ENCODE results near the gene MT1H.
"Not testable (repeated sequence)": the region's sequence is repeated elsewhere in the genome, so short reads cannot be mapped to it uniquely, and the experiment has no call there.

Gene MT1H

GRCh38 chr16:56702836-56703235 is 33.2 kb downstream of the MT1H start:
- no peak overlapping the region for H3K4me3 ChIP-seq (ENCODE audit: low read length)
- no peaks in the 10 kb centered on the region for H3K27me3 ChIP-seq (ENCODE audit: control insufficient read depth, insufficient read depth, low read length)
- H3K4me1 ChIP-seq (ENCODE audit: control insufficient read depth, insufficient read depth, low read length): peaks cover 4% of the 10 kb centered on the region
- H3K9ac ChIP-seq (ENCODE audit: low read length): no peak overlapping the region
- H3K9me3 ChIP-seq (ENCODE audit: control insufficient read depth, low read length): no peaks in the 10 kb centered on the region
- no peaks in the 10 kb centered on the region for H3K36me3 ChIP-seq (ENCODE audit: control insufficient read depth, insufficient read depth, low read length)

GRCh38 chr16:56708525-56709442 is 39.2 kb downstream of the MT1H start:
- no peaks in the 10 kb centered on the region for H3K4me1 ChIP-seq (ENCODE audit: control insufficient read depth, insufficient read depth, low read length)
- H3K36me3 ChIP-seq (ENCODE audit: control insufficient read depth, insufficient read depth, low read length): no peaks in the 10 kb centered on the region
- no peak overlapping the region for H3K4me3 ChIP-seq (ENCODE audit: low read length)
- no peaks in the 10 kb centered on the region for H3K27me3 ChIP-seq (ENCODE audit: control insufficient read depth, insufficient read depth, low read length)
- no peak overlapping the region for H3K9ac ChIP-seq (ENCODE audit: low read length)
- H3K9me3 ChIP-seq (ENCODE audit: control insufficient read depth, low read length): no peaks in the 10 kb centered on the region

DNA sequence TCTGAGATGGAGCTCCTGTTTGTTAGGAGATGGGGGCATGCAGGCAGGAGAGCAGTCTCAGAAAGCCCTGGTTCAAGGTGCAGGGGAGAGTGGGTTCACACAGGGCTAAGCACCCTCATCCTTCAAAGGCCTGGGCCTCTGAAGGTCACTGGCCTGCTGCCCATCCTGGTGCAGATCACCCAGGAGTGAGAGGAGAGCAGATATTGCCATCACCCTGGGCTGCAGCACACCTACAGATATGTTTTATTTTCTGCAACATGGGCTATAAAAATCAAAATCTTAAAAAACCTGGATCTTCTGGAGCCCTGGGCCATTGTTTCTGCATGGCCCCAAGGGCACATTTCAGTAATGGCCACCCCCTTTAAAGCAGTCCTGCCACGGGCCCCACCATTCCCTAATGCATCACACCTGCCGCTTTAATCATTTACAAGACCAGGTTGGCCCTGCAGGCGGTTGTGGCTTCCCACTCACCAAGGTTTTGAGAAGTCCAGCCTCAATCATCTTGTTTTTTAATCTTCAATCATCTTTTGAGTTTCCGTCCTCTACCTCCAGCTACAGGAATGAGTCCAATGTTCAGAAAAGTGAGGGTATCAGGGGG is 39.9 kb downstream of the MT1H start:
- H3K27me3 ChIP-seq (ENCODE audit: control insufficient read depth, insufficient read depth, low read length): no peaks in the 10 kb centered on the region
- H3K36me3 ChIP-seq (ENCODE audit: control insufficient read depth, insufficient read depth, low read length): no peaks in the 10 kb centered on the region
- H3K4me3 ChIP-seq (ENCODE audit: low read length): no peak overlapping the region
- no peaks in the 10 kb centered on the region for H3K4me1 ChIP-seq (ENCODE audit: control insufficient read depth, insufficient read depth, low read length)
- H3K9me3 ChIP-seq (ENCODE audit: control insufficient read depth, low read length): no peaks in the 10 kb centered on the region
- no peak overlapping the region for H3K9ac ChIP-seq (ENCODE audit: low read length)

DNA sequence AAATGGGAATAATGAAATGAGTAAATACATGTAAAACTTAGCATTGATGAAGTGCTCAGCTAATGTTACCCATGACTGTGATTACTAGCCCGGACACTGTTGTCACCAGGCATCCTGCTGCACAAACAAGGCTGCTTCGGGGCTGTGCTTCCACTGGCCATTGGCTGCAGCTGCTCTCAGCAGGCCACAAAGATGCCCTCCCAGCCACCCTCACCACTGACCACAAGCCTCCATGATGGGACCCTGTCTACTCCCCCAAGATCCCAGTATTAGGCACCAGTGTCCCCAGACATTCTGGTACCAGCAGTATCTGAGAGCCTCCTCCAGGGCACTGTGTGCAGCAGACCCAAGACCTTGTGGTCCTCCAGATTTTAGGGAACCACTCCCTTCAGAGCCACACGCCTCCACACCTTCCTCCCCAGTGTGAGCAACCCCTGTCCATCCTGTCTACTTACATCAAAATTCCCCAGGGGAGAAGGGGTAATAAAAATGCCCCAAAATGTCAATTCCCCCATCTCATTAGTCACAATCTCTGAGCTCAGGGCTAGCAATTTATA is 40.6 kb downstream of the MT1H start:
- H3K27me3 ChIP-seq (ENCODE audit: control insufficient read depth, insufficient read depth, low read length): no peaks in the 10 kb centered on the region
- no peak overlapping the region for H3K9ac ChIP-seq (ENCODE audit: low read length)
- H3K4me1 ChIP-seq (ENCODE audit: control insufficient read depth, insufficient read depth, low read length): no peaks in the 10 kb centered on the region
- no peaks in the 10 kb centered on the region for H3K9me3 ChIP-seq (ENCODE audit: control insufficient read depth, low read length)
- no peak overlapping the region for H3K4me3 ChIP-seq (ENCODE audit: low read length)
- H3K36me3 ChIP-seq (ENCODE audit: control insufficient read depth, insufficient read depth, low read length): no peaks in the 10 kb centered on the region

GRCh38 chr16:56711862-56712261 is 42.2 kb downstream of the MT1H start:
- H3K4me3 ChIP-seq (ENCODE audit: low read length): no peak overlapping the region
- H3K9ac ChIP-seq (ENCODE audit: low read length): no peak overlapping the region
- H3K4me1 ChIP-seq (ENCODE audit: control insufficient read depth, insufficient read depth, low read length): no peaks in the 10 kb centered on the region
- H3K36me3 ChIP-seq (ENCODE audit: control insufficient read depth, insufficient read depth, low read length): no peaks in the 10 kb centered on the region
- no peaks in the 10 kb centered on the region for H3K27me3 ChIP-seq (ENCODE audit: control insufficient read depth, insufficient read depth, low read length)
- no peaks in the 10 kb centered on the region for H3K9me3 ChIP-seq (ENCODE audit: control insufficient read depth, low read length)

DNA sequence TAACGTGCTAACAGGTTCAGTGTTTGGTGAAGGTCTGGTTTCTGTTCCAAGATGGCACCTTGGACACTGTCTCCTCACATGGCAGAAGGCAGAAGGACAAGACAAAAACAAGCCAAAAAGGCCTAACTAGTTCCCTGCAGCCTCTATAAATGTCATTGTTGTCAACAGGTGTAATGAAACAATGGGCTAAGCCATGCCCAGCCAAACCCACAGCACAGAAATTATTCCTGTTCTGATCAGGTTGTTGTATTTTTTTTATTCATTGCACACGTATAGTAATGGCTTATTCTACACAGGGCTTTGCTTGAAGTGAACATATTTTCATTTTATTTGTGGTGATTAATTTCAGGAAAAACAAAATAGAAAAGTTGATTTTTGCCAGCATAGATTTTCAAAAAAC is 44.2 kb downstream of the MT1H start:
- Histone ChIP-seq H3K4me1 (ENCODE audit: control insufficient read depth, insufficient read depth, low read length) (no peaks in the 10 kb centered on the region), H3K4me3 (ENCODE audit: low read length) (no peak overlapping the region), H3K27me3 (ENCODE audit: control insufficient read depth, insufficient read depth, low read length) (no peaks in the 10 kb centered on the region), H3K36me3 (ENCODE audit: control insufficient read depth, insufficient read depth, low read length) (no peaks in the 10 kb centered on the region), H3K9ac (ENCODE audit: low read length) (no peak overlapping the region), H3K9me3 (ENCODE audit: control insufficient read depth, low read length) (no peaks in the 10 kb centered on the region)

DNA sequence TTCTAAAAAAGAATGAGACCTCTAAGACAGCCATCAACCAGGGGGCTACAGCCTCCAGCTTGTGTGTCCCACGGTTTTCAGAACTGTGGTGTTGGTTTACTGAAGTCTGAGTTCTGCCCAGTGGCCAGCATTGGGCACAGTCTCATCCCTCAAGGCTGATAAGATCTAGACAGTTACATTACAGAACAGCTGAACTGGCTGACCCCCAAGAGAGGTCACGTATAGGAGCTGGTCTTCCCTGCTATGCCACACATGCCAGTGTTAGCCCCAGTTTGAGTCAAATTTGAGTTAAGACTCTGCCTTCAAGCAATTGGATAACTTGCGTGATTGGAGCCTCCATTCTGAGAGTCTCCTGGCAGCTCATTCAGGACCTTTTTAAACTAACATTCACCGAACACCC is 45.5 kb downstream of the MT1H start:
- no peak overlapping the region for H3K9ac ChIP-seq (ENCODE audit: low read length)

DNA sequence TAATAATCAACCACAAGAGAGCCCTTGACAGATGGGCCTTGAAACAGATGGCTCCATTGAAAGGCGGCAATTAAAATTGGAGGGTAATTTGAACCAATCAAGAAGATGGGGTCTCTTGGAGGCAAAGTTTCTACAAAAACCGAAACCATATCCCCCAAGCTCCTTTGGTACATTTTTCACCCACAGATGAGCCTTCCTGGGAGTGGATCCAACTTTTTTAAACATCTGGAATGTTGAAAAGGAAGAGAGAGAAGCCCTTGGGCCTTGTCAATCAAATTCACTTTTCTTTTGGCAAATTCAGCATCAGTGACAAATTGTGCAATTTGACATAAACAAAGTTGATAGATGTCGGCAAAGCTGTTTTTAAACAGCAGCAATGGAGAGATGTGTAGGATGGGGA is 47.1 kb downstream of the MT1H start:
- no peaks in the 10 kb centered on the region for H3K36me3 ChIP-seq (ENCODE audit: control insufficient read depth, insufficient read depth, low read length)
- H3K4me3 ChIP-seq (ENCODE audit: low read length): no peak overlapping the region
- H3K9ac ChIP-seq (ENCODE audit: low read length): no peak overlapping the region
- H3K9me3 ChIP-seq (ENCODE audit: control insufficient read depth, low read length): no peaks in the 10 kb centered on the region
- H3K27me3 ChIP-seq (ENCODE audit: control insufficient read depth, insufficient read depth, low read length): no peaks in the 10 kb centered on the region
- no peaks in the 10 kb centered on the region for H3K4me1 ChIP-seq (ENCODE audit: control insufficient read depth, insufficient read depth, low read length)

More for the DNA sequence above, 45.5 kb downstream of the MT1H start:
- H3K27me3 ChIP-seq (ENCODE audit: control insufficient read depth, insufficient read depth, low read length): no peaks in the 10 kb centered on the region
- H3K4me3 ChIP-seq (ENCODE audit: low read length): no peak overlapping the region
- H3K9me3 ChIP-seq (ENCODE audit: control insufficient read depth, low read length): no peaks in the 10 kb centered on the region
- no peaks in the 10 kb centered on the region for H3K4me1 ChIP-seq (ENCODE audit: control insufficient read depth, insufficient read depth, low read length)
- no peaks in the 10 kb centered on the region for H3K36me3 ChIP-seq (ENCODE audit: control insufficient read depth, insufficient read depth, low read length)

- not testable (repeated sequence) for H3K36me3 ChIP-seq (ENCODE audit: control insufficient read depth, insufficient read depth, low read length); H3K4me1 ChIP-seq (ENCODE audit: control insufficient read depth, insufficient read depth, low read length); H3K9ac ChIP-seq (ENCODE audit: low read length); H3K9me3 ChIP-seq (ENCODE audit: control insufficient read depth, low read length); H3K27me3 ChIP-seq (ENCODE audit: control insufficient read depth, insufficient read depth, low read length); H3K4me3 ChIP-seq (ENCODE audit: low read length)
Measured at GRCh38 chr16:56717532-56717931, 47.9 kb downstream of the MT1H start.
